GM12878 (cell line): ENCODE data around the gene MILR1. TPM values are rescaled to one million over a fixed set of nuclear protein-coding genes. Genes with fewer than 3 reads are reported as not detected.

ENCODE experiments used
- ATAC-seq: fragments of 200-7000 bp; cut with Tn5 transposase; 3 replicates; pipeline ENCODE4 v1.9.1; 2020; ENCODE audit warnings: mild to moderate bottlenecking, moderate library complexity
- BruUV-seq: library from RNA; stranded (reverse); fragments of 400-500 nt; replicated peaks from 2 replicates; lab custom pipeline; 2021; lab: Mats Ljungman, UMichigan
- CTCF ChIA-PET: fragments of 300-600 bp; sonication (Branson Sonifier 250); formaldehyde crosslinking; extraction: SDS; loops from one replicate; lab custom pipeline; 2021; ENCODE audit warnings: inconsistent platforms; lab: Yijun Ruan, JAX
- POLR2A ChIA-PET: fragments of 350-600 bp; formaldehyde crosslinking; extraction: SDS; loops from one replicate; lab custom pipeline; 2021; ENCODE audit warnings: inconsistent platforms; lab: Charles Lee
- RAD21 ChIA-PET: fragments of 300-600 bp; sonication (Branson Sonifier 250); formaldehyde crosslinking; loops from one replicate; lab custom pipeline; 2023; ENCODE audit warnings: antibody characterized with exemption; ENCODE audit not compliant: unreplicated experiment; lab: Charles Lee
- SMC1A ChIA-PET: fragments of 300-600 bp; sonication (Branson Sonifier 250); formaldehyde crosslinking; loops from one replicate; lab custom pipeline; 2023; ENCODE audit not compliant: unreplicated experiment, uncharacterized antibody; lab: Charles Lee
- DNase-seq: peaks from one replicate; pipeline ENCODE4 v3.0.0-alpha.2; 2011; ENCODE audit warnings: low read depth, low spot score
- FAIRE-seq: peaks from 3 replicates; lab custom pipeline; 2011; peaks lifted over from hg19 to GRCh38; lab: Jason Lieb, UNC
- H2AFZ ChIP-seq: 2 replicates; pipeline ENCODE4 v1.6.0; 2011; ENCODE audit warnings: low read depth, low read length, control low read depth; ENCODE audit not compliant: control insufficient read depth
- H3K27ac ChIP-seq: 2 replicates; pipeline ENCODE4 v1.5.1; 2011; ENCODE audit warnings: control low read depth; ENCODE audit not compliant: control insufficient read depth, insufficient read depth
- H3K27me3 ChIP-seq, 2 experiments: replicated peaks in 1 of 2; 2 replicates each; pipeline versions ENCODE4 v1.6.0 to v1.6.1; 2011; ENCODE audit warnings: low read length in 1 of 2; ENCODE audit not compliant: control insufficient read depth in 2 of 2, insufficient read depth in 2 of 2
- H3K36me3 ChIP-seq, 2 experiments: 2 replicates each; pipeline ENCODE4 v1.5.1; 2011; ENCODE audit warnings: low read length in 1 of 2; ENCODE audit not compliant: control insufficient read depth in 2 of 2, insufficient read depth in 2 of 2
- H3K4me1 ChIP-seq: 2 replicates; pipeline ENCODE4 v1.6.1; 2011; ENCODE audit warnings: mild to moderate bottlenecking, low read length, moderate library complexity, mixed read lengths; ENCODE audit not compliant: control insufficient read depth, insufficient read depth
- H3K4me2 ChIP-seq: 2 replicates; pipeline ENCODE4 v1.6.0; 2011; ENCODE audit warnings: control low read depth; ENCODE audit not compliant: control insufficient read depth, insufficient read depth
- H3K4me3 ChIP-seq: fragments of 200-600 bp; sonication (generic); 2 replicates; pipeline ENCODE4 v1.5.1; 2016
- H3K79me2 ChIP-seq: 2 replicates; pipeline ENCODE4 v1.6.0; 2011; ENCODE audit warnings: low read length; ENCODE audit not compliant: control insufficient read depth, insufficient read depth
- H3K9ac ChIP-seq: 2 replicates; pipeline ENCODE4 v1.8.0; 2011; ENCODE audit warnings: low read length, control low read depth, mixed read lengths; ENCODE audit not compliant: control insufficient read depth, insufficient read depth
- H3K9me3 ChIP-seq: replicated peaks from 3 replicates; pipeline ENCODE4 v1.5.1; 2011; ENCODE audit warnings: mild to moderate bottlenecking, low read length; ENCODE audit not compliant: control insufficient read depth, insufficient read depth
- H4K20me1 ChIP-seq: 2 replicates; pipeline ENCODE4 v1.6.0; 2011; ENCODE audit not compliant: control insufficient read depth, insufficient read depth
- POLR2AphosphoS2 ChIP-seq: IDR thresholded peaks from 2 replicates; pipeline ENCODE4 v1.6.1; 2011; ENCODE audit warnings: low read depth, mild to moderate bottlenecking, low read length, improper control_type of control experiment, moderate library complexity
- POLR2AphosphoS5 ChIP-seq: IDR thresholded peaks from 2 replicates; pipeline ENCODE4 v1.6.1; 2011; ENCODE audit warnings: mild to moderate bottlenecking, low read length, inconsistent platforms
- RBBP5 ChIP-seq: fragments of 200-600 bp; sonication (generic); conservative IDR thresholded peaks from 2 replicates; pipeline ENCODE4 v1.6.1; 2016
- WGBS: methylation state at CpG from one replicate; pipeline ENCODE4 v1.1.6; 2016; ENCODE audit warnings: low lambda C conversion rate; ENCODE audit not compliant: insufficient replicate concordance, insufficient coverage; ENCODE audit errors: missing lambda C conversion rate; 5-methylcytosine and 5-hydroxymethylcytosine counted together
- in situ Hi-C: fragments of 300-500 bp; cut with MboI; formaldehyde crosslinking; loops from 9 replicates; pipeline ENCODE4 v1.14.3; 2018; ENCODE audit warnings: mixed read lengths
- intact Hi-C: fragments of 100-400 bp; cut with micrococcal nuclease; formaldehyde crosslinking; loops from one replicate; pipeline ENCODE4 v1.14.2; 2022; ENCODE audit not compliant: unreplicated experiment
- polyA plus RNA-seq, 11 experiments: library from polyadenylated mRNA; depleted of rRNA in 4 of 11; unstranded in 6 of 11; stranded (reverse) in 5 of 11; fragments of >200 nt; fragmentation: Nextera tagmentation in 4 of 11; fragmentation: Illumina TruSeq in 1 of 11; extraction: Ambion mirVana in 4 of 11; extraction: Trizol in 1 of 11; gene quantifications; 1 replicate in 1 of 11; 2 replicates in 10 of 11; pipeline versions ENCODE4 v1.2.1 to v1.2.3, GENCODE V29; 2011 to 2016; ENCODE audit warnings: inconsistent platforms in 2 of 11, missing spikeins in 2 of 11, low read depth in 1 of 11
- total RNA-seq, 4 experiments: library from RNA; depleted of rRNA in 3 of 4; stranded (reverse); fragments of >200 nt in 3 of 4; fragmentation: Illumina TruSeq in 1 of 4; extraction: Trizol in 1 of 4; gene quantifications; 2 replicates each; pipeline versions ENCODE4 v1.2.1 to v1.2.3, GENCODE V29; 2013 to 2021

MILR1 gene
- total and polyA plus RNA-seq, 10 of the 15 experiments (the other 5 are each of a cell fraction or from before 2014, with no cell fraction given), result 2.0 to 47.2 (median 17.2) TPM

DNA sequence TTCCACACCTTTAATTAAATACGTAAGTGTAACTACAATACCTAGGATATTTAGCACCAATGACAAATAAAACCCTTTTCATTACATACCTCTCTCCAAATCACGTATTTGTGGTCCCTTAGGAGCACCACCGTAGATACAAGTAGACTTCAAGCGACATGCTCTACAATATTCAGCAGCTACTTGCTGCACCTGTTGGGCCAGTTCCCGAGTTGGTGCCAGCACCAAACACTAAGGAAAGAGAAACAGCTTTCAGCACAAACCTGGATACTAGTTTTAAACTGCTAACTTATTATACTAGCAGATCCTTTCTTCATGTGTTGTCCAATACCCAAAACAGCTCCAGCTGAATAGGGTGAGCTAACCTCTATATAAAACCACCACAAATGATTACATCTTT lies 54.4 kb downstream of the MILR1 start:
- DNase-seq, result no peak
- Histone ChIP-seq H3K36me3 (peaks cover 14 to 45% of the 10 kb centered on the region in 2 experiments), H3K4me2 (peak overlapping the region; percentile 74), H3K27ac (no peak overlapping the region), H2AFZ (no peak overlapping the region), H3K9me3 (no peaks in the 10 kb centered on the region), H3K4me3 (0 out of 2 replicates have a peak overlapping the region, but pooled peaks have one; percentile 18), H3K4me1 (peaks cover 7% of the 10 kb centered on the region; the same call in 1 of the 2 replicates), H3K9ac (no peak overlapping the region), H3K27me3 (no peaks in the 10 kb centered on the region), H4K20me1 (peaks cover 10% of the 10 kb centered on the region), H3K79me2 (peaks cover 78% of the 10 kb centered on the region)
- no TSS peak for BruUV-seq
- TF ChIP-seq POLR2AphosphoS5 (peak; percentile 47), POLR2AphosphoS2 (peak; percentile 44; the same call in 1 of the 2 replicates), RBBP5 (no peak)
- POLR2A ChIA-PET, result interaction anchor here (0.5 kb wide), 1 partner anchor 125 kb away, joined by 3 read pairs; no protein-coding TSS in a partner anchor
- no peak for FAIRE-seq
- WGBS, result 84% methylated on average over 5 of the region's 5 CpGs
- intact Hi-C loops, result no loop called here
- RAD21 ChIA-PET, result interaction anchor here (1.5 kb wide), 1 partner anchor 83 kb away, joined by 4 read pairs; no protein-coding TSS in a partner anchor
- CTCF ChIA-PET, result interaction anchor here (1.0 to 17.7 kb wide), 4 partner anchors 9 to 99 kb away, joined by 3 to 350 read pairs (median 46); partner anchors contain the start of gene POLG2
- in situ Hi-C loops, result loop anchor here (10.0 kb wide), 2 partner anchors 141 to 659 kb away; partner anchors contain the start of gene SMARCD2
- no peak for ATAC-seq
- SMC1A ChIA-PET, result interaction anchor here (0.6 to 2.5 kb wide), 5 partner anchors 12 to 146 kb away, joined by 3 to 10 read pairs (median 3); no protein-coding TSS in a partner anchor
